ENCODE data around the gene UBTD1. TPM values are rescaled to one million over a fixed set of nuclear protein-coding genes. Genes with fewer than 3 reads are reported as not detected.

UBTD1 gene
- total and polyA plus RNA-seq, 8 donors = 3.9 to 9.0 (median 5.4) TPM

GRCh38 chr10:97600616-97601015 is 101.9 kb downstream of the UBTD1 start:
- Histone ChIP-seq H3K9me3 (no peaks in the 10 kb centered on the region), H3K4me3 (no peak overlapping the region), H3K27me3 (no peaks in the 10 kb centered on the region), H3K36me3 (no peaks in the 10 kb centered on the region), H3K4me1 (peaks cover 0 to 3% (median 0%) of the 10 kb centered on the region in 3 donors), H3K27ac (no peak overlapping the region)
- no peak for FAIRE-seq
- no peak for TF ChIP-seq CTCF (IDR thresholded peaks at IDR 0.05)
- intact Hi-C loops (cut with DNase I) = no loop called here
- DNase-seq = no peak
- no peak for ATAC-seq
- whole genome bisulfite sequencing, 2 donors = 88 to 92% methylated on average over 1 of the region's 1 CpG

- no peak for TF ChIP-seq CTCF (IDR thresholded peaks at IDR 0.05)
- no peaks in the 10 kb centered on the region for H3K9me3 ChIP-seq
- no peak overlapping the region for H3K27ac ChIP-seq
- no peaks in the 10 kb centered on the region for H3K27me3 ChIP-seq
- H3K4me3 ChIP-seq = no peak overlapping the region
- intact Hi-C loops (cut with DNase I) = no loop called here
- FAIRE-seq = no peak
- no peak for DNase-seq
- no peaks in the 10 kb centered on the region for H3K36me3 ChIP-seq
- no peak for ATAC-seq
- WGBS, 2 donors = 80 to 86% methylated on average over 21 of the region's 21 CpGs
- peaks cover 0 to 3% (median 0%) of the 10 kb centered on the region in 3 donors for H3K4me1 ChIP-seq
Observed at GRCh38 chr10:97601268-97602215, 102.8 kb downstream of the UBTD1 start.

- H3K4me1 ChIP-seq = no peaks in the 10 kb centered on the region
- no peak overlapping the region for H3K27ac ChIP-seq
- DNase-seq (no peak), FAIRE-seq (no peak), ATAC-seq (no peak)
- H3K27me3 ChIP-seq = no peaks in the 10 kb centered on the region
- TF ChIP-seq CTCF (IDR thresholded peaks at IDR 0.05) = no peak
- intact Hi-C loops (cut with DNase I) = no loop called here
- no peaks in the 10 kb centered on the region for H3K36me3 ChIP-seq
- WGBS, 2 donors = 95 to 97% methylated on average over 5 of the region's 5 CpGs
- H3K9me3 ChIP-seq = no peaks in the 10 kb centered on the region
- no peak overlapping the region for H3K4me3 ChIP-seq
Observed at GRCh38 chr10:97607095-97607636, 108.4 kb downstream of the UBTD1 start.

- ATAC-seq = no peak
Observed at GRCh38 chr10:97608991-97609561, 110.4 kb downstream of the UBTD1 start.

More at GRCh38 chr10:97608991-97609561, 110.4 kb downstream of the UBTD1 start:
- intact Hi-C loops (cut with DNase I) = no loop called here
- Histone ChIP-seq H3K36me3 (no peaks in the 10 kb centered on the region), H3K4me3 (no peak overlapping the region), H3K27ac (no peak overlapping the region), H3K27me3 (no peaks in the 10 kb centered on the region), H3K4me1 (no peaks in the 10 kb centered on the region), H3K9me3 (no peaks in the 10 kb centered on the region)
- FAIRE-seq (no peak), DNase-seq (no peak)
- TF ChIP-seq CTCF (IDR thresholded peaks at IDR 0.05) = no peak
- WGBS, 2 donors = 83 to 84% methylated on average over 13 of the region's 13 CpGs
